LHCN-M2 (cell line): ENCODE data around the gene TRAF6. TPM values are rescaled to one million over a fixed set of nuclear protein-coding genes. Genes with fewer than 3 reads are reported as not detected.

ENCODE experiments used
- DNase-seq: peaks from one replicate; pipeline ENCODE4 v3.0.0-alpha.2; 2012; ENCODE audit warnings: low read depth
- total RNA-seq: library from RNA; depleted of rRNA; stranded (reverse); fragments of >200 nt; gene quantifications from 2 replicates; pipeline ENCODE4 v1.2.3, GENCODE V29; 2014

Gene TRAF6
- total RNA-seq, 1 experiment from 2014 or later = 8.6 TPM

GRCh38 chr11:36460220-36460619 is 49.9 kb downstream of the TRAF6 start:
- no peak for DNase-seq

GRCh38 chr11:36459046-36459445 is 51.0 kb downstream of the TRAF6 start:
- DNase-seq = no peak

GRCh38 chr11:36458129-36458915 is 51.8 kb downstream of the TRAF6 start:
- no peak for DNase-seq

- DNase-seq = peak; percentile 74
Measured at GRCh38 chr11:36456156-36456555, 53.9 kb downstream of the TRAF6 start.

GRCh38 chr11:36455658-36456111 is 54.4 kb downstream of the TRAF6 start:
- peak; percentile 99 for DNase-seq

GRCh38 chr11:36454941-36455631 is 55.0 kb downstream of the TRAF6 start:
- DNase-seq = no peak

GRCh38 chr11:36454551-36454940 is 55.5 kb downstream of the TRAF6 start:
- DNase-seq = no peak

- no peak for DNase-seq
Measured at GRCh38 chr11:36453678-36454077, 56.4 kb downstream of the TRAF6 start.

- no peak for DNase-seq
Measured at GRCh38 chr11:36452961-36453360, 57.1 kb downstream of the TRAF6 start.

GRCh38 chr11:36452236-36452940 is 57.7 kb downstream of the TRAF6 start:
- DNase-seq = peak; percentile 78

- no peak for DNase-seq
Measured at GRCh38 chr11:36451681-36452080, 58.4 kb downstream of the TRAF6 start.

GRCh38 chr11:36451045-36451444 is 59.0 kb downstream of the TRAF6 start:
- DNase-seq = no peak

GRCh38 chr11:36450110-36450572 is 59.9 kb downstream of the TRAF6 start:
- DNase-seq = no peak

GRCh38 chr11:36449561-36450096 is 60.4 kb downstream of the TRAF6 start:
- DNase-seq = no peak

GRCh38 chr11:36447947-36448346 is 62.1 kb downstream of the TRAF6 start:
- DNase-seq = no peak

GRCh38 chr11:36447514-36447913 is 62.6 kb downstream of the TRAF6 start:
- DNase-seq = peak; percentile 18

GRCh38 chr11:36446135-36446534 is 63.9 kb downstream of the TRAF6 start:
- DNase-seq = no peak

- no peak for DNase-seq
Measured at GRCh38 chr11:36443661-36444060, 66.4 kb downstream of the TRAF6 start.

GRCh38 chr11:36441610-36442208 is 68.4 kb downstream of the TRAF6 start:
- DNase-seq = no peak

- DNase-seq = no peak
Measured at GRCh38 chr11:36438126-36438525, 71.9 kb downstream of the TRAF6 start.

GRCh38 chr11:36437413-36437812 is 72.7 kb downstream of the TRAF6 start:
- DNase-seq = no peak
